Measurements from ENCODE around the gene ACER1.
"Not testable (repeated sequence)": the region's sequence is repeated elsewhere in the genome, so short reads cannot be mapped to it uniquely, and the experiment has no call there.

Gene ACER1

GRCh38 chr19:6355321-6356040, 22.1 kb upstream of the ACER1 start:
- DNase-seq = not testable (repeated sequence)

GRCh38 chr19:6354098-6354674, 20.8 kb upstream of the ACER1 start:
- DNase-seq = no peak

- no peak for DNase-seq
Observed at GRCh38 chr19:6352381-6353165, 19.2 kb upstream of the ACER1 start.

GRCh38 chr19:6350688-6351087, 17.3 kb upstream of the ACER1 start:
- DNase-seq = no peak

- not testable (repeated sequence) for DNase-seq
Observed at GRCh38 chr19:6349271-6349670, 15.9 kb upstream of the ACER1 start.

- no peak for DNase-seq
Observed at GRCh38 chr19:6343462-6343861, 10.1 kb upstream of the ACER1 start.

GRCh38 chr19:6340493-6341201, 7.2 kb upstream of the ACER1 start:
- DNase-seq = no peak

- no peak for DNase-seq
Observed at GRCh38 chr19:6334490-6335285, 1.3 kb upstream of the ACER1 start.

GRCh38 chr19:6326815-6327214, 6.6 kb downstream of the ACER1 start:
- DNase-seq = no peak

- DNase-seq = no peak
Observed at GRCh38 chr19:6325614-6326013, 7.8 kb downstream of the ACER1 start.

GRCh38 chr19:6324757-6325156, 8.7 kb downstream of the ACER1 start:
- DNase-seq = no peak

GRCh38 chr19:6322284-6322683, 11.1 kb downstream of the ACER1 start:
- DNase-seq = no peak

GRCh38 chr19:6319376-6319775, 14.0 kb downstream of the ACER1 start:
- DNase-seq = no peak

GRCh38 chr19:6318772-6319171, 14.6 kb downstream of the ACER1 start:
- no peak for DNase-seq

- not testable (repeated sequence) for DNase-seq
Observed at GRCh38 chr19:6315646-6316045, 17.8 kb downstream of the ACER1 start.

GRCh38 chr19:6313398-6313969, 19.9 kb downstream of the ACER1 start:
- DNase-seq = no peak

GRCh38 chr19:6312018-6312417, 21.4 kb downstream of the ACER1 start:
- DNase-seq = no peak

- DNase-seq = no peak
Observed at GRCh38 chr19:6298413-6298812, 35.0 kb downstream of the ACER1 start.

GRCh38 chr19:6297202-6297601, 36.2 kb downstream of the ACER1 start:
- DNase-seq = no peak

- DNase-seq = no peak
Observed at GRCh38 chr19:6292006-6292405, 41.4 kb downstream of the ACER1 start.

- DNase-seq = no peak
Observed at GRCh38 chr19:6288737-6289136, 44.7 kb downstream of the ACER1 start.

- no peak for DNase-seq
Observed at GRCh38 chr19:6287269-6287885, 46.0 kb downstream of the ACER1 start.

All from CD4-positive, alpha-beta T cell treated with Interleukin-15 for 1 hour (primary cell).